SK-N-SH treated with all-trans-retinoic acid at 6 μM for 48 hours (cell line): ENCODE data around the gene ZBTB32.

Experiments
- ATAC-seq: fragments of 200-7000 bp; cut with Tn5 transposase; 3 replicates; pipeline ENCODE4 v1.9.1; 2020; ENCODE audit warnings: mild to moderate bottlenecking, moderate library complexity
- ARNTL ChIP-seq: fragments of 450-650 bp; formaldehyde crosslinking; IDR thresholded peaks from 2 replicates; pipeline ENCODE4 v1.5.0; 2020; ENCODE audit warnings: low read depth, mild to moderate bottlenecking, moderate library complexity, borderline replicate concordance
- BACH2 ChIP-seq: fragments of 250-450 bp; sonication (Bioruptor Pico); IDR thresholded peaks from 2 replicates; pipeline ENCODE4 v1.9.0; 2021; ENCODE audit warnings: mild to moderate bottlenecking, borderline replicate concordance
- CSDC2 ChIP-seq: fragments of 250-450 bp; sonication (Bioruptor Pico); IDR thresholded peaks from 2 replicates; pipeline ENCODE4 v1.5.0; 2020; ENCODE audit warnings: mild to moderate bottlenecking, moderate library complexity
- ESRRG ChIP-seq: fragments of 250-450 bp; sonication (Bioruptor Pico); IDR thresholded peaks from 2 replicates; pipeline ENCODE4 v1.6.1; 2021; ENCODE audit warnings: mild to moderate bottlenecking
- GLIS3 ChIP-seq: fragments of 250-450 bp; sonication (Bioruptor Pico); IDR thresholded peaks from 2 replicates; pipeline ENCODE4 v1.5.0; 2020; ENCODE audit warnings: mild to moderate bottlenecking, moderate library complexity
- ISL1 ChIP-seq: fragments of 250-450 bp; sonication (Bioruptor Pico); IDR thresholded peaks from 2 replicates; pipeline ENCODE4 v2.1.2; 2022; ENCODE audit warnings: mild to moderate bottlenecking, moderate library complexity
- OSR1 ChIP-seq: fragments of 250-450 bp; sonication (Bioruptor Pico); IDR thresholded peaks from 2 replicates; pipeline ENCODE4 v1.8.0; 2022; ENCODE audit warnings: moderate library complexity, mild to moderate bottlenecking, inconsistent platforms
- PPARA ChIP-seq: fragments of 250-450 bp; sonication (Bioruptor Pico); IDR thresholded peaks from 2 replicates; pipeline ENCODE4 v1.5.0; 2020; ENCODE audit warnings: mild to moderate bottlenecking, borderline replicate concordance
- RARB ChIP-seq: fragments of 250-450 bp; sonication (Bioruptor Pico); IDR thresholded peaks from 2 replicates; pipeline ENCODE4 v1.8.0; 2021; ENCODE audit warnings: mild to moderate bottlenecking, moderate library complexity
- SNAI2 ChIP-seq: fragments of 250-450 bp; sonication (Bioruptor Pico); IDR thresholded peaks from 2 replicates; pipeline ENCODE4 v1.5.0; 2020; ENCODE audit warnings: mild to moderate bottlenecking, moderate library complexity
- TOX ChIP-seq: fragments of 250-450 bp; sonication (Bioruptor Pico); IDR thresholded peaks from 2 replicates; pipeline ENCODE4 v1.8.0; 2021; ENCODE audit warnings: mild to moderate bottlenecking, moderate library complexity, borderline replicate concordance
- TSHZ2 ChIP-seq: fragments of 250-450 bp; sonication (Bioruptor Pico); IDR thresholded peaks from 2 replicates; pipeline ENCODE4 v1.5.0; 2020; ENCODE audit warnings: mild to moderate bottlenecking, moderate library complexity
- ZFP3 ChIP-seq: fragments of 250-450 bp; sonication (Bioruptor Pico); IDR thresholded peaks from 2 replicates; pipeline ENCODE4 v1.5.0; 2020; ENCODE audit warnings: mild to moderate bottlenecking, moderate library complexity
- ZFP30 ChIP-seq: fragments of 450-650 bp; formaldehyde crosslinking; IDR thresholded peaks from 2 replicates; pipeline ENCODE4 v1.5.0; 2022; ENCODE audit warnings: mild to moderate bottlenecking, moderate library complexity
- ZNF565 ChIP-seq: fragments of 450-650 bp; formaldehyde crosslinking; conservative IDR thresholded peaks from 2 replicates; pipeline ENCODE4 v1.5.0; 2020; ENCODE audit warnings: low read depth, mild to moderate bottlenecking, moderate library complexity
- ZNF70 ChIP-seq: fragments of 450-650 bp; formaldehyde crosslinking; IDR thresholded peaks from 2 replicates; pipeline ENCODE4 v1.5.0; 2020; ENCODE audit warnings: mild to moderate bottlenecking, moderate library complexity
- ZNF8 ChIP-seq: fragments of 450-650 bp; formaldehyde crosslinking; IDR thresholded peaks from 2 replicates; pipeline ENCODE4 v1.5.0; 2020; ENCODE audit warnings: mild to moderate bottlenecking, moderate library complexity
- TF ChIP-seq, protein P1 (sequence below): fragments of 250-450 bp; sonication (Bioruptor Pico); IDR thresholded peaks from 2 replicates; pipeline ENCODE4 v1.5.1; 2021; ENCODE audit warnings: mild to moderate bottlenecking, moderate library complexity
- TF ChIP-seq, protein P2 (sequence below): fragments of 250-450 bp; sonication (Bioruptor Pico); IDR thresholded peaks from 2 replicates; pipeline ENCODE4 v1.5.1; 2020; ENCODE audit warnings: low read depth, mild to moderate bottlenecking, moderate library complexity
- TF ChIP-seq, protein P3 (sequence below): fragments of 250-450 bp; sonication (Bioruptor Pico); IDR thresholded peaks from 2 replicates; pipeline ENCODE4 v1.8.0; 2021; ENCODE audit warnings: low read depth, mild to moderate bottlenecking, moderate library complexity, borderline replicate concordance

ZBTB32 gene

GRCh38 chr19:35712567-35713505, 8.5 kb downstream of the ZBTB32 start:
- TF ChIP-seq ZNF70 (CRISPR knock-in tag) (no peak), OSR1 (CRISPR knock-in tag) (no peak), ZFP3 (CRISPR knock-in tag) (no peak), ARNTL (CRISPR knock-in tag) (no peak)
- TF ChIP-seq, all 23 proteins: peak for 0

GRCh38 chr19:35713506-35713850, 9.1 kb downstream of the ZBTB32 start:
- TF ChIP-seq TSHZ2 (CRISPR knock-in tag) (no peak), ISL1 (no peak), ZFP30 (CRISPR knock-in tag) (no peak), CSDC2 (CRISPR knock-in tag) (no peak), BACH2 (CRISPR knock-in tag) (no peak), ZNF8 (CRISPR knock-in tag) (no peak), TOX (CRISPR knock-in tag) (no peak), OSR1 (CRISPR knock-in tag) (no peak), ZFP3 (CRISPR knock-in tag) (no peak), ZNF565 (CRISPR knock-in tag) (no peak), RARB (no peak), SNAI2 (no peak)
- no peak for ATAC-seq

More at GRCh38 chr19:35712567-35713505, 8.5 kb downstream of the ZBTB32 start:
- ATAC-seq = no peak

- ATAC-seq = no peak
- TF ChIP-seq ARNTL (CRISPR knock-in tag) = no peak
- TF ChIP-seq PPARA (CRISPR knock-in tag) = no peak
- TF ChIP-seq, protein P1, sequence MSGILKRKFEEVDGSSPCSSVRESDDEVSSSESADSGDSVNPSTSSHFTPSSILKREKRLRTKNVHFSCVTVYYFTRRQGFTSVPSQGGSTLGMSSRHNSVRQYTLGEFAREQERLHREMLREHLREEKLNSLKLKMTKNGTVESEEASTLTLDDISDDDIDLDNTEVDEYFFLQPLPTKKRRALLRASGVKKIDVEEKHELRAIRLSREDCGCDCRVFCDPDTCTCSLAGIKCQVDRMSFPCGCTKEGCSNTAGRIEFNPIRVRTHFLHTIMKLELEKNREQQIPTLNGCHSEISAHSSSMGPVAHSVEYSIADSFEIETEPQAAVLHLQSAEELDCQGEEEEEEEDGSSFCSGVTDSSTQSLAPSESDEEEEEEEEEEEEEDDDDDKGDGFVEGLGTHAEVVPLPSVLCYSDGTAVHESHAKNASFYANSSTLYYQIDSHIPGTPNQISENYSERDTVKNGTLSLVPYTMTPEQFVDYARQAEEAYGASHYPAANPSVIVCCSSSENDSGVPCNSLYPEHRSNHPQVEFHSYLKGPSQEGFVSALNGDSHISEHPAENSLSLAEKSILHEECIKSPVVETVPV (CRISPR knock-in tag) = no peak
- TF ChIP-seq GLIS3 = no peak
- no peak for TF ChIP-seq TSHZ2 (CRISPR knock-in tag)
- TF ChIP-seq ZNF565 (CRISPR knock-in tag) = no peak
- no peak for TF ChIP-seq ZFP30 (CRISPR knock-in tag)
- TF ChIP-seq ESRRG = no peak
- TF ChIP-seq, protein P2, sequence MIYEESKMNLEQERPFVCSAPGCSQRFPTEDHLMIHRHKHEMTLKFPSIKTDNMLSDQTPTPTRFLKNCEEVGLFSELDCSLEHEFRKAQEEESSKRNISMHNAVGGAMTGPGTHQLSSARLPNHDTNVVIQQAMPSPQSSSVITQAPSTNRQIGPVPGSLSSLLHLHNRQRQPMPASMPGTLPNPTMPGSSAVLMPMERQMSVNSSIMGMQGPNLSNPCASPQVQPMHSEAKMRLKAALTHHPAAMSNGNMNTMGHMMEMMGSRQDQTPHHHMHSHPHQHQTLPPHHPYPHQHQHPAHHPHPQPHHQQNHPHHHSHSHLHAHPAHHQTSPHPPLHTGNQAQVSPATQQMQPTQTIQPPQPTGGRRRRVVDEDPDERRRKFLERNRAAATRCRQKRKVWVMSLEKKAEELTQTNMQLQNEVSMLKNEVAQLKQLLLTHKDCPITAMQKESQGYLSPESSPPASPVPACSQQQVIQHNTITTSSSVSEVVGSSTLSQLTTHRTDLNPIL = no peak
- no peak for TF ChIP-seq TOX (CRISPR knock-in tag)
- TF ChIP-seq, protein P3, sequence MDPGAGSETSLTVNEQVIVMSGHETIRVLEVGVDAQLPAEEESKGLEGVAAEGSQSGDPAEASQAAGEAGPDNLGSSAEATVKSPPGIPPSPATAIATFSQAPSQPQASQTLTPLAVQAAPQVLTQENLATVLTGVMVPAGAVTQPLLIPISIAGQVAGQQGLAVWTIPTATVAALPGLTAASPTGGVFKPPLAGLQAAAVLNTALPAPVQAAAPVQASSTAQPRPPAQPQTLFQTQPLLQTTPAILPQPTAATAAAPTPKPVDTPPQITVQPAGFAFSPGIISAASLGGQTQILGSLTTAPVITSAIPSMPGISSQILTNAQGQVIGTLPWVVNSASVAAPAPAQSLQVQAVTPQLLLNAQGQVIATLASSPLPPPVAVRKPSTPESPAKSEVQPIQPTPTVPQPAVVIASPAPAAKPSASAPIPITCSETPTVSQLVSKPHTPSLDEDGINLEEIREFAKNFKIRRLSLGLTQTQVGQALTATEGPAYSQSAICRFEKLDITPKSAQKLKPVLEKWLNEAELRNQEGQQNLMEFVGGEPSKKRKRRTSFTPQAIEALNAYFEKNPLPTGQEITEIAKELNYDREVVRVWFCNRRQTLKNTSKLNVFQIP (CRISPR knock-in tag) = no peak
- no peak for TF ChIP-seq OSR1 (CRISPR knock-in tag)
- TF ChIP-seq, all 23 proteins: peak for 0
Measured at GRCh38 chr19:35713904-35714495, 9.6 kb downstream of the ZBTB32 start.
